ES-I3 (cell line): ENCODE data around the gene EPHB2.
"Not testable (repeated sequence)": the region's sequence is repeated elsewhere in the genome, so short reads cannot be mapped to it uniquely, and the experiment has no call there.

Experiments
- H3K36me3 ChIP-seq: 2 replicates; pipeline ENCODE4 v1.6.1; 2013; ENCODE audit warnings: mild to moderate bottlenecking, low read length, control low read depth, moderate library complexity; ENCODE audit not compliant: insufficient read depth
- H3K4me1 ChIP-seq: 2 replicates; pipeline ENCODE4 v1.6.1; 2013; ENCODE audit warnings: mild to moderate bottlenecking, control low read depth, low read length; ENCODE audit not compliant: insufficient read depth
- H3K9ac ChIP-seq: 2 replicates; pipeline ENCODE4 v1.6.1; 2013; ENCODE audit warnings: low read depth, mild to moderate bottlenecking, low read length, moderate library complexity
- H3K9me3 ChIP-seq: 2 replicates; pipeline ENCODE4 v1.6.1; 2013; ENCODE audit warnings: mild to moderate bottlenecking, low read length, moderate library complexity; ENCODE audit not compliant: control insufficient read depth, insufficient read depth

The EPHB2 gene

DNA sequence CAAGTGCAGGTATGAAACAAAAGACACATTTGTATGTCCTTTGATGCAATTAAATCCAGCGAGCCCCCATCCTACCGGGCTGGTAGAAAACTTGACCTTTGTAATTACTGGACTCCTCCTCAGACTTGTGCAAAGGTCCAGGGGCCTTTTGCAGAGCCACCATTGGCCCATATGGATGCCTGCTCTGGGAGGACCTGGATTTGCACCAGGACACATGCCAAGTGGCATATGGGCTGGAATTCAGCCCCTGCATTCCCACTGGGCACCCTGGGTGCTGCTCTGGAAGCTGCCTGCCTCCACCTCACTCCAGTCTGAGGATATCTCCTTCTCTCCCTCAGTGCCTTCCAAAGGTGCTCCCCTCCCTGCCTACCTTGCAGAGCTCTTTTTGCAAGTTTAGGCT lies 226.0 kb downstream of the EPHB2 start:
- Histone ChIP-seq H3K36me3 (no peaks in the 10 kb centered on the region), H3K4me1 (no peaks in the 10 kb centered on the region), H3K9me3 (peaks cover 4% of the 10 kb centered on the region; the same call in 1 of the 2 replicates), H3K9ac (no peak overlapping the region)

- no peak overlapping the region for H3K9ac ChIP-seq
- H3K36me3 ChIP-seq: no peaks in the 10 kb centered on the region
- peaks cover 6% of the 10 kb centered on the region; the same call in 1 of the 2 replicates for H3K9me3 ChIP-seq
- H3K4me1 ChIP-seq: no peaks in the 10 kb centered on the region
Measured at GRCh38 chr1:22941257-22941656, 230.6 kb downstream of the EPHB2 start.

GRCh38 chr1:22944346-22945055 lies 233.9 kb downstream of the EPHB2 start:
- H3K4me1 ChIP-seq: no peaks in the 10 kb centered on the region
- H3K36me3 ChIP-seq: no peaks in the 10 kb centered on the region

GRCh38 chr1:22945171-22945570 lies 234.5 kb downstream of the EPHB2 start:
- not testable (repeated sequence) for H3K9me3 ChIP-seq, H3K36me3 ChIP-seq, H3K9ac ChIP-seq, H3K4me1 ChIP-seq

More at GRCh38 chr1:22944346-22945055, 233.9 kb downstream of the EPHB2 start:
- H3K9me3 ChIP-seq: peaks cover 6% of the 10 kb centered on the region; the same call in 1 of the 2 replicates
- H3K9ac ChIP-seq: no peak overlapping the region

DNA sequence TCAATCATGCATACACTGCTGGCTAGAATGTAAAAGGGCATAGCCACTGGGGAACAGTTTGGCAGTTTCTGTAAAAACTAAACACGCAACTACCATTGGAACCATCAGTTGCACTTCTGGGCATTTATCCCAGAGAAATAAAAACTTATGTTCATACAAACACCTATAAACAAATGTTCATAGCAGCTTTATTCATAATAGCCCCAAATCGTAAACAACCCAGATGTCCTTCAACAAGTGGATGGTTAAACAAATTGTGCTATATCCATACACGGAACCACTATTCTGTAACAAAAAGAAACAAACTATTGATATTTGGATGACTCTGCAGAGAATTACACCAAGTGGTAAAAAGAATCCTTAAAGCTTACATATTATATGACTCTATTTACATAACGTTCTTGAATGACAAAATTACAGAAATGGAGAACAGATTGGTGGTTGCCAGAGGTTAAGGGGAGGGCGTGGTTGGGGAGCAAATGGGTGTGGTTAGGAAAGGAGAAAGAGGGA lies 239.2 kb downstream of the EPHB2 start:
- Histone ChIP-seq H3K9ac (no peak overlapping the region), H3K4me1 (no peaks in the 10 kb centered on the region), H3K9me3 (no peaks in the 10 kb centered on the region), H3K36me3 (no peaks in the 10 kb centered on the region)

DNA sequence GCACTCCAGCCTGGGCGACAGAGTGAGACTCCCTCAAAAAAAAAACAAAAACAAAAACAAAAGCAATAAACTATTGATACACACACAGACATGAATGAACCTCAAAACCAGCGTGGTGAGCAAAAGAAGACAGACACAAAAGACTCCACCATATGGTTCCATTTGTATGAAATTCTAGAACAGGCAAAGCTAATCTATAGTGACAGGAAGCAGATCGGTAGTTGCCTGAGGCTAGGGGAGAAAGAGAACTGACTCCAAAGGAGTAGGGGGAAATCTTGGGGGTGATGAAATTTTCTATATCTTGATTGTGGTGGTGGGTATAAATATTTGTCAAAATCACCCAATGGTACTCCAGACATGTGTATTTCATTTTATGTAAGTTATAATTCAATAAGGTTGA lies 241.2 kb downstream of the EPHB2 start:
- Histone ChIP-seq H3K36me3 (no peaks in the 10 kb centered on the region), H3K4me1 (no peaks in the 10 kb centered on the region), H3K9ac (no peak overlapping the region), H3K9me3 (no peaks in the 10 kb centered on the region)

DNA sequence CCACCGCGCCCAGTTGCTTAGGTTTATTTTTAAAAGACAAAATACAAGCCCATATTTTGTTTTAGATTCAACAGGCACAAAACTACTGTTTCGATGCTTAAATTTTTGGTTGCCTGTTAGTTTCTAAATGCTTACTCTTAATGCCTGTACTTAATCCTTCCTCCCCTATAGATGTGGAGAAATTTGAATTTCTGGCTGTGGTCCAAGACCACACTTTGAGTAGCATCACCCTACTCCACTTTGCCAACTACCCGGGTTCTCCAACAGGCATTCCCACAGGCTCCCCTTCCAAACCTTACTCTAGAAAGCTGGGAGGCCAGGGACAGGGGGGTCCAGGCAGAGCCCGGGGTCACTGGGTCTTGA lies 242.0 kb downstream of the EPHB2 start:
- Histone ChIP-seq H3K9ac (no peak overlapping the region), H3K9me3 (no peaks in the 10 kb centered on the region)

DNA sequence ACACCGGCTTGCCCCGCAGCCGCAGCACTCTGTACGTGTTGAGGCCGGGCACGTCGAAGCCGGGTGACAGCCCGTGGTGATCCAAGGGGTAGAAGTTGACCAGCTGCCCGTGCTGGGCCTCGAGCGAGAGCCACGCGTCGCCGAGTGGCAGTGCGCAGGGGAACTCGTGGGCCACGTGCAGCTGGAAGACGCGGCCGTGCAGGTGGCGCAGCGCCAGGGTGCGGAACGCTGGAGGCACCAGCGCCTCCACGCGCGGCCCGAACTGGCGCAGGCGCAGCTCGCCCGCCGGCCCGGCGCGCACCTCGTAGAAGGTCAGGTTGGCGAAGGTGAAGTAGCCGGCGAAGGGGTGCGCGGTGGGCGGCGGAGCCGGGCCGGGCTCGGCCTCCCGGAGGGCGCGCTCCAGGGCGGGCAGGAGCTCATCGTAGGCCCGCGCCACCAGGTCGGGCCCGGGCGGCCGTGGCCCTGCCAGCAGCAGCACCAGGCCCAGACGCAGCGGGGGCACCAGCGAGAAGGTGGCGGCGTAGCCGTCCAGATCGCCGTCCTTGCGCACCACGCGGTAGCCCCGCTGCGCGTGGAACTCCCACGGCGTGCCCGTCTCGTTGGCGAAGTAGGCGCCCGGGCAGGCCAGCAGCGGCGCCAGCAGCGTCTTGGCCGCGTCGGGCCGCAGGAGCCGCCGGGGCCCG lies 242.6 kb downstream of the EPHB2 start:
- H3K36me3 ChIP-seq: no peaks in the 10 kb centered on the region
- H3K4me1 ChIP-seq: no peaks in the 10 kb centered on the region
- no peak overlapping the region for H3K9ac ChIP-seq
- H3K9me3 ChIP-seq: no peaks in the 10 kb centered on the region

More for the DNA sequence above, 242.0 kb downstream of the EPHB2 start:
- Histone ChIP-seq H3K4me1 (no peaks in the 10 kb centered on the region), H3K36me3 (no peaks in the 10 kb centered on the region)

- Histone ChIP-seq H3K9ac (no peak overlapping the region), H3K4me1 (no peaks in the 10 kb centered on the region), H3K9me3 (no peaks in the 10 kb centered on the region), H3K36me3 (no peaks in the 10 kb centered on the region)
Measured at GRCh38 chr1:22953740-22954141, 243.1 kb downstream of the EPHB2 start.

GRCh38 chr1:22955146-22955545 lies 244.5 kb downstream of the EPHB2 start:
- Histone ChIP-seq H3K36me3 (no peaks in the 10 kb centered on the region), H3K4me1 (no peaks in the 10 kb centered on the region), H3K9ac (no peak overlapping the region), H3K9me3 (no peaks in the 10 kb centered on the region)

GRCh38 chr1:22957066-22957465 lies 246.4 kb downstream of the EPHB2 start:
- H3K36me3 ChIP-seq: no peaks in the 10 kb centered on the region
- H3K4me1 ChIP-seq: no peaks in the 10 kb centered on the region
- H3K9ac ChIP-seq: no peak overlapping the region
- no peaks in the 10 kb centered on the region for H3K9me3 ChIP-seq

- no peaks in the 10 kb centered on the region for H3K9me3 ChIP-seq
- no peaks in the 10 kb centered on the region for H3K4me1 ChIP-seq
- no peak overlapping the region for H3K9ac ChIP-seq
- H3K36me3 ChIP-seq: no peaks in the 10 kb centered on the region
Measured at GRCh38 chr1:22958556-22958955, 247.9 kb downstream of the EPHB2 start.

DNA sequence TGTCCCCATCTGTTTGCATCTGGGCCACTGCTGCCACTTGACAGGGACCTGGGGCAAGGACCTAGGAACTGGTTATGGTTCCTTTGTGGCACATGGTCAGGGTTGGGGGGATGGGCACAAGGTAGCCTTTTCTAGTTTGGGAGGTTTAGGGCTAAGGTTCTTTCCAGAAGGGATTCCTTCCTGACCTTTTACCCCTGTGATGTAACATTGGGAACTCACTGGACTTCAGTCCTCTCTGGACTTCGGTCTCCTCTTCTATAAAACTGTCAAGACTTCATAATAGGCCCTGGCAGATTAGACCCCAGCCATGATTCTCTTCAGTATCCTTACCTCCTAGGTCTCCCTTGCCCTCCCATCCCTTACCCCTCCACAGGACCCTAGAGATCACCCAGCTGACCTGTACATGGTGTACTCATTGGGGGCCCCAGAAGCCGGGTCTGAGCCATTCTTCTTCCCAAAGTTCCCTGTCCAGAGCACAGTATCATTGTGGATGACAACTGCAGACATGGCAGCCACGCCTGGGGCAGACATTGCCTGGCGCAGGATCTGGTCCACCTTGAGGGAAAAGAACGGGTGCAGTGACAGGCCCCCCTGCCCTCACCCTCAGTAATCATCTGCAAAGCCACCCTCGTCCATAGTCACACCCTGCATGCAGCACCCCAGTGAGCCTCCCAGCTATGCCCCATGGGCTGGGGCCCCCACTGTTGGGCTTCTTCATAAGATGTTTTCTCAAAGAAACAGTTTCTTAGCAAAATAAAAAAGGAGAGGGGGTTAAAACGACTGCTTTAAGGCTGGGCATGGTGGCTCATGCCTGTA lies 249.1 kb downstream of the EPHB2 start:
- H3K4me1 ChIP-seq: no peaks in the 10 kb centered on the region
- no peaks in the 10 kb centered on the region for H3K36me3 ChIP-seq
- no peak overlapping the region for H3K9ac ChIP-seq
- no peaks in the 10 kb centered on the region for H3K9me3 ChIP-seq

DNA sequence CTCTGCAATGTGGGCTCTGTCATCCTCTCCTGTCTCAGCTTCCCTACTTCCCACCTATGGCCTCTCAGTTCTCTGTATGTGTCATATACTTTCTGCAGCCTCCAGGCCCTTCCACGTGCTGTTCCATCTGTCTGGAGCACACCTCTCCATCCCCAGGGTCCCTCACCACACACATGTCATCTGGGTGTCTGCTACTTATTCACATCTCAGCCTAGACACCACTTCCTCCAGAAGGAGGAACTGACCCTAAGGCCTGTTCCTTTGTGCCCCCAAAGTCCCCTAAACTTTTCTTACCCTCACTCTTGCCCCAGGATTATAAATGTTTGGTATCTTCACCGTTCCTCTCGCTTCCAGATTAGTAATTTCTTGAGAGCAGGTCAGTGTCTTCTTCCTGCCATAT lies 251.9 kb downstream of the EPHB2 start:
- no peaks in the 10 kb centered on the region for H3K36me3 ChIP-seq
- H3K9me3 ChIP-seq: no peaks in the 10 kb centered on the region
- H3K4me1 ChIP-seq: no peaks in the 10 kb centered on the region
- no peak overlapping the region for H3K9ac ChIP-seq
